Neural progenitor cell (in vitro differentiated cells): ENCODE results near the gene C4orf50.

Experiments
- CTCF ChIP-seq: fragments of 200-600 bp; sonication (generic); IDR thresholded peaks from 2 replicates; pipeline ENCODE4 v1.5.1; 2017; ENCODE audit warnings: antibody characterized with exemption, mild to moderate bottlenecking
- EZH2 ChIP-seq: fragments of 200-600 bp; sonication (generic); IDR thresholded peaks from 2 replicates; pipeline ENCODE4 v1.6.1; 2017; ENCODE audit warnings: antibody characterized with exemption, mild to moderate bottlenecking, moderate library complexity

- TF ChIP-seq CTCF (no peak), EZH2 (no peak)
These were observed 12.4 kb upstream of the C4orf50 start for GRCh38 chr4:6030679-6031078.
